Nephron progenitor cell (in vitro differentiated cells): ENCODE data around the gene GMPPA.
A peak's percentile ranks its signal among the peaks of the same experiment; 100 is the strongest.

Experiments used
- DNase-seq: peaks from one replicate; pipeline ENCODE4 v3.0.0; 2021
- H3K27ac Mint-ChIP-seq: 2 replicates; pipeline ENCODE4 v1.8.0; 2021; ENCODE audit warnings: mild to moderate bottlenecking, moderate library complexity, mixed read lengths
- H3K27me3 Mint-ChIP-seq: 2 replicates; pipeline ENCODE4 v1.8.0; 2021; ENCODE audit warnings: mild to moderate bottlenecking, low read depth, mixed read lengths; ENCODE audit not compliant: poor library complexity
- H3K36me3 Mint-ChIP-seq: 2 replicates; pipeline ENCODE4 v1.8.0; 2021; ENCODE audit warnings: low read depth, mixed read lengths
- H3K4me1 Mint-ChIP-seq: 2 replicates; pipeline ENCODE4 v1.8.0; 2021; ENCODE audit warnings: mixed read lengths
- H3K4me3 Mint-ChIP-seq: 2 replicates; pipeline ENCODE4 v1.8.0; 2021; ENCODE audit warnings: mild to moderate bottlenecking, moderate library complexity, mixed read lengths
- H3K9me3 Mint-ChIP-seq: 2 replicates; pipeline ENCODE4 v1.8.0; 2021; ENCODE audit warnings: mild to moderate bottlenecking, moderate library complexity, mixed read lengths
- TF ChIP-seq, protein P1 (sequence below): fragments of 200-600 bp; sonication (generic); IDR thresholded peaks from 2 replicates; pipeline ENCODE4 v1.5.0; 2021; ENCODE audit warnings: antibody characterized with exemption

GMPPA gene

DNA sequence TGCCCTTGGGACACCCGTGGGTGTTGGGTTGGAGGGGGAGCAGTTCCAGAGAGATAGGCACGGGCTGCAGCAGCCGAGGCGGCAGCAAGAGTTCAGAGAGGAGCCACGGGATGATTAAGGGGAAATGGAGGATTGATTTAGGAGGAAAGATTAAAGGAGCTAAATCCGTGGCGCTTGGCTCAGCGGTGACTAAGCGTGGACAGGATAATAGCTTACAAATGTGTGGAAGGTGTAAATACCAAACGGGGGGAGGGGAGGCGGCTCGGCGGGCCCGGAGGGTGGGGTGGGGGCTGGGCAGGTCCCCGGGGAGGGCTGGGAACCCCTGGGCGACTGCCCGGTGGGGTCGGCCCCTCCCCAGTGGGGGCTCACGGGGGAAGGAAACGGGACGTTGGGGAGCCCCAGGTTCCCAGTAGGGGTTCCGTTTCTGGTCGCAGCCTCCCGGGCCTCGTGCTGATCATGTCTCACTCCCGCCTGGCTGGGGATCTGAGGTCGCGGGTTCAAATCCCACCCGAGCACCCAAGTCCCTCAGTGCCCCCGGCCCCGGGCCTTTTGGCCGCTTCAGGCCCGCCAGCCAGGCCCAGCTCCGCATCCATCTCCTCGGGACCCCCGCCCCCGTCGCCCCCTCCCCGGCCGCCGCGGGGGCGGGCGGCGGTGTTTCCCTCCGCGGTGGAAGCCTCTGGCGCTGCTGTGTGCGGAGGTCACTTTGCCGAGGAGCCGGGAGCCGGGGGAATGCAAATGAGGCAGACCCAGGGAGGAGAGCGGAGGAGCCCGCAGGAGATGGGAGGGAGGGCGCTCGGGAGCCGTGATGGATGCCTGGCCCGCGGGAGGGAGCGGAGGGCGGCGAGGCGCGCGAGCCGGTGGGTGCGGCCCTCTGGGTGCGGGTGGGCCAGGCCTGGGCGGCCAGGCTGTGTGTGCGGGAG lies 23.7 kb downstream of the GMPPA start:
- DNase-seq = peak; percentile 82
- Mint-ChIP-seq H3K27ac (no peak overlapping the region), H3K36me3 (no peaks in the 10 kb centered on the region), H3K9me3 (no peaks in the 10 kb centered on the region), H3K4me1 (peaks cover 80% of the 10 kb centered on the region), H3K27me3 (peaks cover 47% of the 10 kb centered on the region), H3K4me3 (peak overlapping the region; percentile 70)
- TF ChIP-seq, protein P1, sequence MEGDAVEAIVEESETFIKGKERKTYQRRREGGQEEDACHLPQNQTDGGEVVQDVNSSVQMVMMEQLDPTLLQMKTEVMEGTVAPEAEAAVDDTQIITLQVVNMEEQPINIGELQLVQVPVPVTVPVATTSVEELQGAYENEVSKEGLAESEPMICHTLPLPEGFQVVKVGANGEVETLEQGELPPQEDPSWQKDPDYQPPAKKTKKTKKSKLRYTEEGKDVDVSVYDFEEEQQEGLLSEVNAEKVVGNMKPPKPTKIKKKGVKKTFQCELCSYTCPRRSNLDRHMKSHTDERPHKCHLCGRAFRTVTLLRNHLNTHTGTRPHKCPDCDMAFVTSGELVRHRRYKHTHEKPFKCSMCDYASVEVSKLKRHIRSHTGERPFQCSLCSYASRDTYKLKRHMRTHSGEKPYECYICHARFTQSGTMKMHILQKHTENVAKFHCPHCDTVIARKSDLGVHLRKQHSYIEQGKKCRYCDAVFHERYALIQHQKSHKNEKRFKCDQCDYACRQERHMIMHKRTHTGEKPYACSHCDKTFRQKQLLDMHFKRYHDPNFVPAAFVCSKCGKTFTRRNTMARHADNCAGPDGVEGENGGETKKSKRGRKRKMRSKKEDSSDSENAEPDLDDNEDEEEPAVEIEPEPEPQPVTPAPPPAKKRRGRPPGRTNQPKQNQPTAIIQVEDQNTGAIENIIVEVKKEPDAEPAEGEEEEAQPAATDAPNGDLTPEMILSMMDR = no peak

DNA sequence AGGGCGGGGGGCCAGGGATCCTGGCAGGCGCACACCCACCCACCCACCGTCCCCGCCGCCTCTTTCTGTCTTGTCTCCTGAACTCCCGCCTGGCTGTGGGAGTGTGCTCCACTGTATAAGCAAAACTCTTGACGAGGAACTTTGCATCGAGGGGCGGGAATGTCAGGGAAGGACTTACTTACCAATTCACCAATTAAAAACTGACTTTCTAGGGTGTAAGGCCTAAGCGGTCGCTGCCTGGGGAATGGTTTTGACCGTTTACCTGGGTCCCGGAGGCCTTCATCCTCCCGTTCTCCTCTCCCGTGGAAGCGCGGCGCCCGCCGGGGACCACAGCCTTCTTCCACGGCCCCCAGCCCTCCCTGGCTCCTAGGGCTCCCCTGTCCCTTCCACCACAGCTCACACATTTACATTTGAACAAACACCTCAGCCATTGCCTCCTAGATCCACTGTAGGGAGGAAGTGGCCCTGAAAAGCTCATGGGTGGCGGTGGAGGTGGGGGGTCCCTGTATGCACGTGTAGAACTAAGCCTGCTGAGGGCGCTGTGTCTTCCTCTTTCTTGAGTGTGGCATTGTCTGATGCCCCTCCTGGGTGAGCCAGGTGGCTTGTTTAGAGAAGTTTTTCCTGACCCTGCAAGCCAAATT lies 24.5 kb downstream of the GMPPA start:
- Mint-ChIP-seq H3K36me3 (no peaks in the 10 kb centered on the region), H3K4me1 (peaks cover 79% of the 10 kb centered on the region), H3K9me3 (no peaks in the 10 kb centered on the region), H3K4me3 (peak overlapping the region; percentile 70), H3K27ac (no peak overlapping the region), H3K27me3 (peaks cover 47% of the 10 kb centered on the region)
- no peak for DNase-seq
- TF ChIP-seq, protein P1 = no peak

DNA sequence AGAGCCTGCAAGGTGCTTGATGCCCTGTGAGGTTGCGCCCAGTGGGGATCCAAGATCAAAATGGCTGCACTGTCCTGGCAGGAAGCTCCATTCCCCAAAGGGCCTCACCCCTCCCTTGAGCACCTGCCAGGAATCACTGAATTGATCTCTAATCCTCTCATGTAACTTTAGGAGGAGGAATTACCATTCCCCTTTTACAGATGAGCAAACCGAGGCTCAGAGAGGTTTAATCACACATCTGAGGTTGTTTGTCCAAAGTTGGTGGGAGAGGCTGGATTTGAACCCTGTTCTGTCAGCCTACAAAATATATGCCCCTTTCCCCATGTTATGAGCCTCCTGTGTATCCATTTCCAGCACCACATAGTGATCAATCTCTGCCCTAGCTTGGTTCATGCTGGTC lies 26.1 kb downstream of the GMPPA start:
- peaks cover 72% of the 10 kb centered on the region for H3K4me1 Mint-ChIP-seq
- H3K27ac Mint-ChIP-seq = no peak overlapping the region
- H3K4me3 Mint-ChIP-seq = no peak overlapping the region
- H3K36me3 Mint-ChIP-seq = no peaks in the 10 kb centered on the region
- H3K9me3 Mint-ChIP-seq = no peaks in the 10 kb centered on the region
- peaks cover 54% of the 10 kb centered on the region for H3K27me3 Mint-ChIP-seq
- TF ChIP-seq, protein P1 = no peak
- no peak for DNase-seq

DNA sequence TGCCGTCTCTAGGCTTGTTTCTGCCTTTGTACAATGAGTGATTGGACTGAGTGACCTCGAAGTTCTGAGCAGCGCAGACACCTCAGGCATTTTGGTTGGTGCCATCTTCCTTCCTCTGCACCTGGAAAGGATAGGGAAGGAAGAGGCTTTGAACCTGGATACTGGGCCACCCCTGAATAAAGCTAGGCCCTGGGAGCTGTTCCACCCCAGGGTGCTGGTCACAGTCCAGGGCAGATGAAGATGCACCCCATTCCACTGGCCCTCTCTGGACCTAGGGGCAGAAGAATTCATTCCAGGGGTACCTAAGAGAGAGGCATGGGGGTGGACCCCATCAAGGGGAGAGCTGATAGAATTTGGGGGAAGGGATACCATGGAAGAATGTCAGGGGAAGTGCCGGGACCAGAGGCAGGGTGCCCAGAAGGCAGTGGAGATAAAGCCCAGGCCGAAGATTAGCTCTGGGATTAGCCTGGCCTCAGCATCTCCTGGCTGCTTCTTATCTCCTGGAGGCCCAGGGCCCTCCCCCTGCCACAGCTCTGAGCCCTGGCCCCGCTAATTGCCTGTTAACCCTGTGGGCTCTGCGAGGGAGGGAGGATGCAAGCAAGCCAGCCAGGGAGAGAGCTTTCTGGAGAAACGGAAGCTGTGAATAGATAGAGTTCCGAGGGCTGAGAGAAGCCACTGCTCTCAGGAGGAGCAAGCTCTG lies 27.0 kb downstream of the GMPPA start:
- DNase-seq = no peak
- no peaks in the 10 kb centered on the region for H3K36me3 Mint-ChIP-seq
- H3K4me1 Mint-ChIP-seq = peaks cover 72% of the 10 kb centered on the region
- peak overlapping the region; percentile 63 for H3K4me3 Mint-ChIP-seq
- peaks cover 61% of the 10 kb centered on the region for H3K27me3 Mint-ChIP-seq
- peak overlapping the region; percentile 57 for H3K27ac Mint-ChIP-seq
- TF ChIP-seq, protein P1 = no peak
- no peaks in the 10 kb centered on the region for H3K9me3 Mint-ChIP-seq

DNA sequence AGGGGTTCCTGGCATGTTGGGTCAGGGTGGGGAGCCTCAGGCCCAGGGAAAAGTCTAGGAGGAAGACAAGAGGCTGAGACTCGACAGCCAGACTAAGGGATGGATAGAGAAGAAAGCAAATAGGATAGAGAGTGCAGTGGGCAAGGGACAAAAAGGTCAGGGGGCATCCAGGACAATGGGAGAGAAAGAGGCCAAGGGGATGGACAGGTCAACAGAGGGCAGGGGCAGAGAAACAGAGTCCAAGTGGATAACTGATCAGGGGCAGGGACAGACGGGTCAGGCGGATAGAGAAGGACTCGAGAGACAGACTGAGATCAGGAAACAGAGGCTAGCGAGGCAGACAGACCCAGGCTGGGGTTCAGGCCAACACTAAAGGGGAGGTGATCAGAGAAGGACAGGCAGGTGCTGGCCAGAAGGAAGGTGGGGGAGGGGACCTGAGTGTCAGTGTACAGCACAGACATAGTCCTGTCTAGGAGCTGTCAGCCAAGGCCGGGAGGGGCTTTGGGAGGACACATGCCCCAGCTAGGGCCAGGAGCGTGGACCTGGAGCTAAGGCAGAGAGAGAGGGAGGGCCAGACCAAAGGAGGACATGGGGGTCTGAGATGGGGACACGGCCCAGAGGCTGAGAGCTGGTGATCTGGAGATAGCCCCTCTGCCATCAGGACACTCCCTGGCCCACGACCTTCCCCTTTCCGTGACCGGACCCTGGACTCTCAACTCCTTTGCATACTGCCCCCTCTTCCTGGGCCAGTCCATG lies 27.8 kb downstream of the GMPPA start:
- TF ChIP-seq, protein P1 = no peak
- Mint-ChIP-seq H3K36me3 (no peaks in the 10 kb centered on the region), H3K9me3 (no peaks in the 10 kb centered on the region), H3K27ac (peak overlapping the region; percentile 57), H3K27me3 (peaks cover 66% of the 10 kb centered on the region), H3K4me1 (peaks cover 66% of the 10 kb centered on the region), H3K4me3 (peak overlapping the region; percentile 63)
- no peak for DNase-seq
